Measurements from ENCODE around the gene CFAP45.

- TF ChIP-seq EZH2phosphoT487 (IDR thresholded peaks at IDR 0.05; ENCODE audit: borderline replicate concordance, low read depth, low read length) (no peak), CTCF (conservative IDR thresholded peaks at IDR 0.05; ENCODE audit: low read length) (no peak)
Measured at GRCh38 chr1:159944623-159945455, 44.9 kb upstream of the CFAP45 start.

Measured in OCI-LY7 (cell line).